22Rv1 (cell line): Measurements from ENCODE around the gene SCNN1B.

Experiments used
- ZFX ChIP-seq: fragments of 450-650 bp; IDR thresholded peaks from 2 replicates; pipeline ENCODE4 v1.6.1; 2017; ENCODE audit warnings: antibody characterized with exemption, borderline replicate concordance
- TF ChIP-seq, protein P1 (sequence below): fragments of 450-650 bp; IDR thresholded peaks from 2 replicates; pipeline ENCODE4 v1.5.1; 2017; ENCODE audit warnings: mild to moderate bottlenecking

DNA sequence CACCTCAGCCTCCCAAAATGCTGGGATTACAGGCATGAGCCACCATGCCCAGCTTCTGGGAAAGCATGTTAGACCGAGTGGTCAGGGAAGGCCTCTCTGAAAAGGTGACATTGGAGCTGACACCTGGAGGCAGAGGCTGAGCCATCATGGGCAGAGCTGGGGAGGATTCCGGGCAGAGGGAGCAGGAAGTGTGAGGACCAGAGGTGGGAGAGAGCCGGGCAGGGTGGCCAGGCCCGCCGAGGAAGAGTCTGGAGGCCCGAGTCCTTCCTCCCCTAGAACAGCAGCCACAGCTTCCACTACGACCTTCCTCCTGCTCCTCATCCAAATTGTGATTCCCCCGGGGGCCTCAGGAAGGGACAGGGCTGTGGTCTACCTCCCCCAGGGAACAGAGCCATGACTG, 76.2 kb downstream of the SCNN1B start:
- TF ChIP-seq, protein P1, sequence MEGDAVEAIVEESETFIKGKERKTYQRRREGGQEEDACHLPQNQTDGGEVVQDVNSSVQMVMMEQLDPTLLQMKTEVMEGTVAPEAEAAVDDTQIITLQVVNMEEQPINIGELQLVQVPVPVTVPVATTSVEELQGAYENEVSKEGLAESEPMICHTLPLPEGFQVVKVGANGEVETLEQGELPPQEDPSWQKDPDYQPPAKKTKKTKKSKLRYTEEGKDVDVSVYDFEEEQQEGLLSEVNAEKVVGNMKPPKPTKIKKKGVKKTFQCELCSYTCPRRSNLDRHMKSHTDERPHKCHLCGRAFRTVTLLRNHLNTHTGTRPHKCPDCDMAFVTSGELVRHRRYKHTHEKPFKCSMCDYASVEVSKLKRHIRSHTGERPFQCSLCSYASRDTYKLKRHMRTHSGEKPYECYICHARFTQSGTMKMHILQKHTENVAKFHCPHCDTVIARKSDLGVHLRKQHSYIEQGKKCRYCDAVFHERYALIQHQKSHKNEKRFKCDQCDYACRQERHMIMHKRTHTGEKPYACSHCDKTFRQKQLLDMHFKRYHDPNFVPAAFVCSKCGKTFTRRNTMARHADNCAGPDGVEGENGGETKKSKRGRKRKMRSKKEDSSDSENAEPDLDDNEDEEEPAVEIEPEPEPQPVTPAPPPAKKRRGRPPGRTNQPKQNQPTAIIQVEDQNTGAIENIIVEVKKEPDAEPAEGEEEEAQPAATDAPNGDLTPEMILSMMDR, result no peak
- no peak for TF ChIP-seq ZFX
